WTC11 (cell line): ENCODE results near the gene RTP2. TPM values are rescaled to one million over a fixed set of nuclear protein-coding genes. Genes with fewer than 3 reads are reported as not detected.

Experiments used
- ATAC-seq: fragments of 200-7000 bp; cut with Tn5 transposase; 2 replicates; pipeline ENCODE4 v1.10.0; 2021; ENCODE audit warnings: mild to moderate bottlenecking, moderate library complexity
- CTCF ChIA-PET: fragments of 300-600 bp; sonication (Branson Sonifier 250); formaldehyde crosslinking; loops from one replicate; lab custom pipeline; 2021; ENCODE audit warnings: antibody characterized with exemption; lab: Charles Lee
- POLR2A ChIA-PET: fragments of 350-600 bp; sonication (Branson Sonifier 250); formaldehyde crosslinking; loops from one replicate; lab custom pipeline; 2021; ENCODE audit warnings: antibody characterized with exemption; lab: Charles Lee
- DNase-seq: peaks from one replicate; pipeline ENCODE4 v3.0.0; 2021; ENCODE audit warnings: low spot score
- H3K27ac Mint-ChIP-seq: 2 replicates; pipeline ENCODE4 v1.8.0; 2021; ENCODE audit warnings: mixed read lengths
- H3K27me3 Mint-ChIP-seq: 2 replicates; pipeline ENCODE4 v1.8.0; 2021; ENCODE audit warnings: low read depth, mild to moderate bottlenecking, moderate library complexity, mixed read lengths
- H3K36me3 Mint-ChIP-seq: 2 replicates; pipeline ENCODE4 v1.8.0; 2021; ENCODE audit warnings: mixed read lengths
- H3K4me1 Mint-ChIP-seq: 2 replicates; pipeline ENCODE4 v1.8.0; 2022; ENCODE audit warnings: mixed read lengths
- H3K4me3 Mint-ChIP-seq: 2 replicates; pipeline ENCODE4 v1.8.0; 2021; ENCODE audit warnings: mild to moderate bottlenecking, moderate library complexity, mixed read lengths
- H3K9me3 Mint-ChIP-seq: 2 replicates; pipeline ENCODE4 v1.8.0; 2021; ENCODE audit warnings: mixed read lengths
- FOXJ3 ChIP-seq: sonication (generic); formaldehyde crosslinking; IDR thresholded peaks from 2 replicates; pipeline ENCODE4 v1.9.0; 2021; ENCODE audit warnings: missing genetic modification reagents, mild to moderate bottlenecking, borderline replicate concordance
- HMGA2 ChIP-seq: fragments of 250-450 bp; sonication (Bioruptor Pico); IDR thresholded peaks from 2 replicates; pipeline ENCODE4 v1.4.0; 2021; ENCODE audit warnings: mild to moderate bottlenecking, moderate library complexity
- MXD4 ChIP-seq: fragments of 250-450 bp; sonication (Bioruptor Pico); IDR thresholded peaks from 2 replicates; pipeline ENCODE4 v1.8.0; 2021; ENCODE audit warnings: mild to moderate bottlenecking, moderate library complexity, borderline replicate concordance
- TCF7 ChIP-seq: sonication (generic); formaldehyde crosslinking; IDR thresholded peaks from 2 replicates; pipeline ENCODE4 v1.8.0; 2022; ENCODE audit warnings: mild to moderate bottlenecking, low read depth, missing genetic modification reagents, moderate library complexity
- ZBTB21 ChIP-seq: sonication (generic); formaldehyde crosslinking; IDR thresholded peaks from 2 replicates; pipeline ENCODE4 v1.8.1; 2023; ENCODE audit warnings: mild to moderate bottlenecking, missing genetic modification reagents, borderline replicate concordance
- ZMAT4 ChIP-seq: fragments of 250-450 bp; sonication (Bioruptor Pico); IDR thresholded peaks from 2 replicates; pipeline ENCODE4 v1.9.0; 2021; ENCODE audit warnings: mild to moderate bottlenecking
- ZNF416 ChIP-seq: fragments of 250-450 bp; sonication (Bioruptor Pico); IDR thresholded peaks from 2 replicates; pipeline ENCODE4 v1.9.0; 2021; ENCODE audit warnings: mild to moderate bottlenecking, inconsistent platforms
- ZNF425 ChIP-seq: fragments of 250-450 bp; sonication (Bioruptor Pico); conservative IDR thresholded peaks from 2 replicates; pipeline ENCODE4 v1.9.0; 2021; ENCODE audit warnings: mild to moderate bottlenecking
- ZNF512 ChIP-seq: sonication (generic); formaldehyde crosslinking; IDR thresholded peaks from 2 replicates; pipeline ENCODE4 v1.8.1; 2022; ENCODE audit warnings: missing genetic modification reagents, borderline replicate concordance
- total RNA-seq: library from RNA; stranded (reverse); gene quantifications from 3 replicates; pipeline ENCODE4 v1.2.3, GENCODE V29; 2021
- TF ChIP-seq, protein P1 (sequence below): sonication (generic); formaldehyde crosslinking; IDR thresholded peaks from 2 replicates; pipeline ENCODE4 v1.8.1; 2023; ENCODE audit warnings: mild to moderate bottlenecking, missing genetic modification reagents
- TF ChIP-seq, protein P2 (sequence below): sonication (generic); formaldehyde crosslinking; conservative IDR thresholded peaks from 2 replicates; pipeline ENCODE4 v1.8.1; 2022; ENCODE audit warnings: mild to moderate bottlenecking, missing genetic modification reagents
- TF ChIP-seq, protein P3 (sequence below): fragments of 200-600 bp; IDR thresholded peaks from 2 replicates; pipeline ENCODE4 v1.8.0; 2022; ENCODE audit warnings: antibody characterized with exemption
- TF ChIP-seq, protein P4 (sequence below): sonication (generic); formaldehyde crosslinking; IDR thresholded peaks from 2 replicates; pipeline ENCODE4 v1.8.1; 2022; ENCODE audit warnings: low read depth, mild to moderate bottlenecking, moderate library complexity, missing genetic modification reagents, borderline replicate concordance
- TF ChIP-seq, protein P5 (sequence below): sonication (generic); formaldehyde crosslinking; IDR thresholded peaks from 2 replicates; pipeline ENCODE4 v1.8.1; 2023; ENCODE audit warnings: mild to moderate bottlenecking, missing genetic modification reagents, borderline replicate concordance

RTP2 gene
- total RNA-seq, 1 experiment from 2014 or later = not detected

GRCh38 chr3:187669675-187670504, 32.5 kb downstream of the RTP2 start, which contains the start of gene SST (continued):
- TF ChIP-seq ZNF425 (no peak), ZNF512 (CRISPR knock-in tag) (peak; percentile 83; the same call in 1 of the 2 replicates)
- TF ChIP-seq, protein P1, sequence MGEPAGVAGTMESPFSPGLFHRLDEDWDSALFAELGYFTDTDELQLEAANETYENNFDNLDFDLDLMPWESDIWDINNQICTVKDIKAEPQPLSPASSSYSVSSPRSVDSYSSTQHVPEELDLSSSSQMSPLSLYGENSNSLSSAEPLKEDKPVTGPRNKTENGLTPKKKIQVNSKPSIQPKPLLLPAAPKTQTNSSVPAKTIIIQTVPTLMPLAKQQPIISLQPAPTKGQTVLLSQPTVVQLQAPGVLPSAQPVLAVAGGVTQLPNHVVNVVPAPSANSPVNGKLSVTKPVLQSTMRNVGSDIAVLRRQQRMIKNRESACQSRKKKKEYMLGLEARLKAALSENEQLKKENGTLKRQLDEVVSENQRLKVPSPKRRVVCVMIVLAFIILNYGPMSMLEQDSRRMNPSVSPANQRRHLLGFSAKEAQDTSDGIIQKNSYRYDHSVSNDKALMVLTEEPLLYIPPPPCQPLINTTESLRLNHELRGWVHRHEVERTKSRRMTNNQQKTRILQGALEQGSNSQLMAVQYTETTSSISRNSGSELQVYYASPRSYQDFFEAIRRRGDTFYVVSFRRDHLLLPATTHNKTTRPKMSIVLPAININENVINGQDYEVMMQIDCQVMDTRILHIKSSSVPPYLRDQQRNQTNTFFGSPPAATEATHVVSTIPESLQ = no peak
- TF ChIP-seq, all 79 proteins: peak for 53

- CTCF ChIA-PET = no interaction called here
- no peak overlapping the region for H3K27ac Mint-ChIP-seq
- DNase-seq (no peak), ATAC-seq (no peak)
- H3K4me1 Mint-ChIP-seq = peaks cover 11% of the 10 kb centered on the region
- H3K27me3 Mint-ChIP-seq = peaks cover 57% of the 10 kb centered on the region
- TF ChIP-seq MXD4 = no peak
- TF ChIP-seq, protein P2, sequence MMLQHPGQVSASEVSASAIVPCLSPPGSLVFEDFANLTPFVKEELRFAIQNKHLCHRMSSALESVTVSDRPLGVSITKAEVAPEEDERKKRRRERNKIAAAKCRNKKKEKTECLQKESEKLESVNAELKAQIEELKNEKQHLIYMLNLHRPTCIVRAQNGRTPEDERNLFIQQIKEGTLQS = no peak
- TF ChIP-seq ZMAT4 (CRISPR knock-in tag) = no peak
- TF ChIP-seq, protein P3, sequence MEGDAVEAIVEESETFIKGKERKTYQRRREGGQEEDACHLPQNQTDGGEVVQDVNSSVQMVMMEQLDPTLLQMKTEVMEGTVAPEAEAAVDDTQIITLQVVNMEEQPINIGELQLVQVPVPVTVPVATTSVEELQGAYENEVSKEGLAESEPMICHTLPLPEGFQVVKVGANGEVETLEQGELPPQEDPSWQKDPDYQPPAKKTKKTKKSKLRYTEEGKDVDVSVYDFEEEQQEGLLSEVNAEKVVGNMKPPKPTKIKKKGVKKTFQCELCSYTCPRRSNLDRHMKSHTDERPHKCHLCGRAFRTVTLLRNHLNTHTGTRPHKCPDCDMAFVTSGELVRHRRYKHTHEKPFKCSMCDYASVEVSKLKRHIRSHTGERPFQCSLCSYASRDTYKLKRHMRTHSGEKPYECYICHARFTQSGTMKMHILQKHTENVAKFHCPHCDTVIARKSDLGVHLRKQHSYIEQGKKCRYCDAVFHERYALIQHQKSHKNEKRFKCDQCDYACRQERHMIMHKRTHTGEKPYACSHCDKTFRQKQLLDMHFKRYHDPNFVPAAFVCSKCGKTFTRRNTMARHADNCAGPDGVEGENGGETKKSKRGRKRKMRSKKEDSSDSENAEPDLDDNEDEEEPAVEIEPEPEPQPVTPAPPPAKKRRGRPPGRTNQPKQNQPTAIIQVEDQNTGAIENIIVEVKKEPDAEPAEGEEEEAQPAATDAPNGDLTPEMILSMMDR = no peak
- TF ChIP-seq ZNF416 (CRISPR knock-in tag) = no peak
- TF ChIP-seq FOXJ3 (CRISPR knock-in tag) = no peak
- H3K36me3 Mint-ChIP-seq = no peaks in the 10 kb centered on the region
- POLR2A ChIA-PET = no interaction called here
- H3K9me3 Mint-ChIP-seq = no peaks in the 10 kb centered on the region
- no peak overlapping the region for H3K4me3 Mint-ChIP-seq
Measured at GRCh38 chr3:187667526-187667925, 34.8 kb downstream of the RTP2 start.

DNA sequence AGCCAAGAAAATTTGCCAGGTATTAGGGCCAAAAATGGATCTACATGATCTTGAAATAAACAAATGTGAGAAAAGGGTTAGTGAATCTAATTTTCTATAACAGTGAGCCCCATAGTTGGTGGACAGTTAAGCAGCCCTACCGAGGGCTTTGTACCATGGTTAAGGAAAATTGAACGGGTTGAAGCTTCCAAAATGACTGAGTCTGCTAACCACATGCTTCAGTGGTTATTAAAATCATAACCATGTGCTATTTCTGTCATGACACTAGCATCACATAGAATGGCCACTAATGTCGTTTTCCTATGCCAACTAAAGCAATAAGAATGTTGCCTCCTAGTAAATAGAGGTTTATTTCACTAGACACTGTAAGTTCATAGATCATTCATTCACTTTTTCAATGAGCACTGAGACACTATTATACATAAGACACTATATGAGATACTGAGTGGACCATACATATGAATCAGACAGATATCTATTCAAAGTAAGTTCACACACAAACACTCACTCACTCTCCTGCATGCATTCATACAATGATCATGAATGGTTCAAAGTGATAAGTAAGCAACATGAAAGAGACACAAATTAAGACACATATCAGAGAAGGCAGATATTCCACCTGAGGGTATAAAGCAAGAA, 36.5 kb downstream of the RTP2 start:
- Mint-ChIP-seq H3K4me1 (peaks cover 11% of the 10 kb centered on the region), H3K9me3 (no peaks in the 10 kb centered on the region), H3K36me3 (no peaks in the 10 kb centered on the region), H3K4me3 (no peak overlapping the region), H3K27ac (no peak overlapping the region), H3K27me3 (peaks cover 41% of the 10 kb centered on the region)
- ChIA-PET CTCF (no interaction called here), POLR2A (no interaction called here)
- DNase-seq (no peak), ATAC-seq (no peak)
- TF ChIP-seq, protein P3 = no peak
- TF ChIP-seq, protein P4, sequence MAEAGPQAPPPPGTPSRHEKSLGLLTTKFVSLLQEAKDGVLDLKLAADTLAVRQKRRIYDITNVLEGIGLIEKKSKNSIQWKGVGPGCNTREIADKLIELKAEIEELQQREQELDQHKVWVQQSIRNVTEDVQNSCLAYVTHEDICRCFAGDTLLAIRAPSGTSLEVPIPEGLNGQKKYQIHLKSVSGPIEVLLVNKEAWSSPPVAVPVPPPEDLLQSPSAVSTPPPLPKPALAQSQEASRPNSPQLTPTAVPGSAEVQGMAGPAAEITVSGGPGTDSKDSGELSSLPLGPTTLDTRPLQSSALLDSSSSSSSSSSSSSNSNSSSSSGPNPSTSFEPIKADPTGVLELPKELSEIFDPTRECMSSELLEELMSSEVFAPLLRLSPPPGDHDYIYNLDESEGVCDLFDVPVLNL (CRISPR knock-in tag) = no peak
- TF ChIP-seq TCF7 (CRISPR knock-in tag) (no peak), HMGA2 (no peak), ZBTB21 (CRISPR knock-in tag) (no peak)
- TF ChIP-seq, protein P5, sequence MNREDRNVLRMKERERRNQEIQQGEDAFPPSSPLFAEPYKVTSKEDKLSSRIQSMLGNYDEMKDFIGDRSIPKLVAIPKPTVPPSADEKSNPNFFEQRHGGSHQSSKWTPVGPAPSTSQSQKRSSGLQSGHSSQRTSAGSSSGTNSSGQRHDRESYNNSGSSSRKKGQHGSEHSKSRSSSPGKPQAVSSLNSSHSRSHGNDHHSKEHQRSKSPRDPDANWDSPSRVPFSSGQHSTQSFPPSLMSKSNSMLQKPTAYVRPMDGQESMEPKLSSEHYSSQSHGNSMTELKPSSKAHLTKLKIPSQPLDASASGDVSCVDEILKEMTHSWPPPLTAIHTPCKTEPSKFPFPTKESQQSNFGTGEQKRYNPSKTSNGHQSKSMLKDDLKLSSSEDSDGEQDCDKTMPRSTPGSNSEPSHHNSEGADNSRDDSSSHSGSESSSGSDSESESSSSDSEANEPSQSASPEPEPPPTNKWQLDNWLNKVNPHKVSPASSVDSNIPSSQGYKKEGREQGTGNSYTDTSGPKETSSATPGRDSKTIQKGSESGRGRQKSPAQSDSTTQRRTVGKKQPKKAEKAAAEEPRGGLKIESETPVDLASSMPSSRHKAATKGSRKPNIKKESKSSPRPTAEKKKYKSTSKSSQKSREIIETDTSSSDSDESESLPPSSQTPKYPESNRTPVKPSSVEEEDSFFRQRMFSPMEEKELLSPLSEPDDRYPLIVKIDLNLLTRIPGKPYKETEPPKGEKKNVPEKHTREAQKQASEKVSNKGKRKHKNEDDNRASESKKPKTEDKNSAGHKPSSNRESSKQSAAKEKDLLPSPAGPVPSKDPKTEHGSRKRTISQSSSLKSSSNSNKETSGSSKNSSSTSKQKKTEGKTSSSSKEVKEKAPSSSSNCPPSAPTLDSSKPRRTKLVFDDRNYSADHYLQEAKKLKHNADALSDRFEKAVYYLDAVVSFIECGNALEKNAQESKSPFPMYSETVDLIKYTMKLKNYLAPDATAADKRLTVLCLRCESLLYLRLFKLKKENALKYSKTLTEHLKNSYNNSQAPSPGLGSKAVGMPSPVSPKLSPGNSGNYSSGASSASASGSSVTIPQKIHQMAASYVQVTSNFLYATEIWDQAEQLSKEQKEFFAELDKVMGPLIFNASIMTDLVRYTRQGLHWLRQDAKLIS (CRISPR knock-in tag) = no peak
